ENCODE measurements around the gene KRT78. TPM values are rescaled to one million over a fixed set of nuclear protein-coding genes. Genes with fewer than 3 reads are reported as not detected.
A peak's percentile ranks its signal among the peaks of the same experiment; 100 is the strongest.

KRT78 gene
- total and polyA plus RNA-seq, 2 of the 13 experiments (the other 11 are each of a cell fraction or from before 2014, with no cell fraction given) = not detected

GRCh38 chr12:52879394-52880351, 30.9 kb upstream of the KRT78 start (continued):
- TF ChIP-seq ZNF318 (CRISPR knock-in tag; IDR thresholded peaks at IDR 0.05) = no peak
- peak; percentile 38; the same call in 1 of the 2 replicates for TF ChIP-seq ZNF501 (CRISPR knock-in tag; IDR thresholded peaks at IDR 0.05)
- TF ChIP-seq PBX3 (CRISPR knock-in tag; IDR thresholded peaks at IDR 0.05; ENCODE audit: borderline replicate concordance) = no peak
- no peak for TF ChIP-seq BATF2 (CRISPR knock-in tag; IDR thresholded peaks at IDR 0.05)
- TF ChIP-seq STAG1 (CRISPR knock-in tag; IDR thresholded peaks at IDR 0.05) = peak; percentile 90
- TF ChIP-seq SRF (IDR thresholded peaks at IDR 0.05; ENCODE audit: low read depth, low read length) = no peak
- no peak for TF ChIP-seq ZNF282 (IDR thresholded peaks at IDR 0.05; ENCODE audit: partially characterized antibody)
- TF ChIP-seq ZNF121 (CRISPR knock-in tag; IDR thresholded peaks at IDR 0.05) = no peak; the same call in 1 of the 2 replicates
- TF ChIP-seq MAZ (IDR thresholded peaks at IDR 0.05; ENCODE audit: borderline replicate concordance, low read depth, low read length) = no peak
- TF ChIP-seq MAZ (CRISPR knock-in tag; IDR thresholded peaks at IDR 0.05; ENCODE audit: low read depth) = peak; percentile 80
- peak; percentile 38; the same call in 1 of the 2 replicates for TF ChIP-seq TFDP2 (CRISPR knock-in tag; IDR thresholded peaks at IDR 0.05)
- no peak for TF ChIP-seq ZNF337 (CRISPR knock-in tag; IDR thresholded peaks at IDR 0.05; ENCODE audit: borderline replicate concordance, low read depth)
- TF ChIP-seq SPEN (CRISPR knock-in tag; IDR thresholded peaks at IDR 0.05; ENCODE audit: low read depth) = peak; percentile 51; the same call in 1 of the 2 replicates
- TF ChIP-seq MTF1 (CRISPR knock-in tag; IDR thresholded peaks at IDR 0.05) = no peak
- no peak for TF ChIP-seq CREB1 (IDR thresholded peaks at IDR 0.05)
- TF ChIP-seq CREB1 (CRISPR knock-in tag; IDR thresholded peaks at IDR 0.05) = no peak
- no peak for TF ChIP-seq ZNF10 (CRISPR knock-in tag; IDR thresholded peaks at IDR 0.05; ENCODE audit: borderline replicate concordance, low read depth)
- TF ChIP-seq KLF11 (CRISPR knock-in tag; IDR thresholded peaks at IDR 0.05) = no peak
